Measurements from ENCODE around the gene GJC2.

GRCh38 chr1:228101614-228101993, 48.1 kb upstream of the GJC2 start:
- TF ChIP-seq EZH2 (IDR thresholded peaks at IDR 0.05; ENCODE audit: low read length) (no peak), CTCF (optimal IDR thresholded peaks at IDR 0.05 in 1 of 3, IDR thresholded peaks at IDR 0.05 in 1 of 3, conservative IDR thresholded peaks at IDR 0.05 in 1 of 3; ENCODE audit: extremely low read depth in 1 of 3, insufficient read depth in 2 of 3, low read length in 3 of 3) (no peak)

Measured in keratinocyte (primary cell).